ENCODE data around the gene CDH13.

CDH13 gene

DNA sequence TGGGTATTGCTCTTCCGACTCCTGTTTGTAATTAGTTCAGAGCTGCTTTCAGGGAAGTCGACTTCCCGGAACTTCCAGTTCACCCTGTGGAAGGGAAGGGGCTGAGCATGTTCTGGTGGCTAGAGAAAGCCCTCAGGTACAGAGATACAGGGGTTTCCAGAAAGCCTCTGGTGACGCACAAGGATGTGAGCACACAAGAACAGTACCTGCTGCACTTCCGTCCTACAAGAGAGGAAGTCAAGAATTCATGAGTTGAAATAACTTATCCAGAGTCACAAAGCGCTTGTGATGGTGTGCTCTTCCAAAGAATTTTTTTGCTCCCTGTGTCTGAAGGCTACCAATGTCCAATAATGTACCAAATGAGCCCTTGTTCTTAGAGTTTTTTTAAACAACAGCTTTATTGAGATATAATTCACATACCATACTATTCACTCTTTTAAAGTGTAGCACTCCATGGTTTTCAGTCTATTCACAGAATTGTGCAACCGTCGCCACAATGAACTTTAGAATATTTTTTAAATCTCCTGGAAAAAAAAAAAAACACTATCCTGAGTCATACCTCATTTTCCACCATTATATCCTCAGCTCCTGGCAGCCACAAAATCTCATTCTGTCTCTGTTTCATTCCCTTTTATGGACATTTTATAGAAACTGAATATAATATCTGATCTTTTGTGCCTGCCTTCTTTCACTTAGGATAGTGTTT lies 327.6 kb downstream of the CDH13 start:
- DNase-seq (ENCODE audit: low spot score), result no peak

DNA sequence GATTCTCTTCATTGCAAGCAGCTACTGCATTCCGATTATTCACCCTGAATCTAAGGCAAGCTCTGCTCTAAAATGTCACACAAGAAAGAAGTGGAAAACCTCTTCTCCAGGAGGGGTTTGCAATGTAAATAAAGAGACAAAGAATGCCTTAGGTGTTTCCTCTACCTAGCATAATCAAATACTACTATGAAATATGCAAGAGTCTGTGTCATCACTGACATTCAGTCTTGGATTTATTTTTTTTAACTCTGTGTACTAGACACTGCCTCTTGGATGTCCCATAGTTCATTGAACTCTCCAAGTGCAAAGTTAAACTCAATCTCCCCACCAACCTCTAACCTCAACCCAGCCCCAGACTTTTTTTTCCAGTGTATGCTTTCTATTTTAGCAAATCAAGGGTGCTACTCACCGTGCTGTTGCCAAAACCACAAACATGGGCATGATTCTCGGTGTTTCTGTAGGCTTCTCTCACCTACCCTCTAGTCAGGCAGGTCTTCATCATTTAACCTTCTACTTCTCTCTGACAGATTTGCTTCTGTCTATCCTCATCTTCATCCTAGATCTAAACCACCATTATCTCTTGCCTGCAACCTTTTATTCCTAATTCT lies 329.1 kb downstream of the CDH13 start:
- no peak for DNase-seq (ENCODE audit: low spot score)

DNA sequence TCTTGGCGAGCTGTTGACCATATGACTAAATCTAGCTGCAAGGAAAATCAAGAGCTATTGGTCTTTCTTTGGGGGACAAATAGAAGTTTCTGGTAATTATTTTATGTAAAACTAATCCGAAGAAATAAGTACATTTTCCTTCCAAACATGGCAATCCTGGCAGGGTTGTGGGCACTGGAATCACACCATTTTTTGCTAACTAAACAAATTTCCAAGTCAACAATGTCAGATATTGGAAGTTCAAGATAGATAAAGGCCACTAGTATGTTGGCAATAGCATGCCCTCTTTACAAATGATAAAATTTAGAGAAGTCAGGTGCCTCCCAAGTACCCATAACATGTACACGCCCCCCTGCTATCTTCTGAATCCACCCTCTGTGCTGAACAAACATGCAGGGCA lies 330.4 kb downstream of the CDH13 start:
- no peak for DNase-seq (ENCODE audit: low spot score)

DNA sequence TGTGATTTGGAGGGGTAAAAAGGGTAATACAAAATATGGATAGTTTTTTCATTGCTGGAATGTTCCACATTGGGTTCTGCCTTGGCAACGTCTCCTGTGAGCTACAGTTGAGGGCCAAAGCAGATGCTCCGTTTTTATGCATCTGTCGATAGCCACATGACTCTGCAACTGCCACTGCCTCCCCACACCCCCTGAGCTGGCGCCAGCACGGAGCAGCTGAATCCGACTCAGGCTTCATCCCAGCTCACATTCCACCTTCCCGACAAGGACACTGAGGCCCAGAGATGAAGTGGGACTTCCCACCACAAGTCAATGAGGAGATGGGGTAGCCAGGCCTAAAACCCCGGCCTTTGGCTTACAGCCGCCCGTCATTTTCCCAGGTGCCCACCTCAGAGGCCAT lies 334.1 kb downstream of the CDH13 start:
- DNase-seq (ENCODE audit: low spot score), result no peak

DNA sequence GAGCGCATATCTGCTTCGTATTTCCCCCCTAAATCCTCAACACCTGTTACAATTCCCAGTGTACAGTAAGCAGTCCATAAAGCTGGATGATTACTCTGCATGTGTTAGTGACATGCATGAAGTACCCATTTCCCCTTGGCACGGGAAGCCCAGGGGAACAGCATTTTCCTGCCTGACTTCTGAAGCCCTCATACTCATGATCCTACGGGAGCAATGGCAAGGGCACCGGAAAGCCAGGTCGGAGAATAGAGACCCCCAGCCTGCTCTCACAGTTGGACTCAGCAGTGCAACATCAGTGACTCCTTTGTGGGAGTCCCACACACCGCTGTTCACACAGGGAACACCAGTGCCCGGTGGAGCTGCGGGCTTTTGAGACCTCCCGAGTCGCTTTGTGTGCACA lies 336.9 kb downstream of the CDH13 start:
- DNase-seq (ENCODE audit: low spot score), result no peak

DNA sequence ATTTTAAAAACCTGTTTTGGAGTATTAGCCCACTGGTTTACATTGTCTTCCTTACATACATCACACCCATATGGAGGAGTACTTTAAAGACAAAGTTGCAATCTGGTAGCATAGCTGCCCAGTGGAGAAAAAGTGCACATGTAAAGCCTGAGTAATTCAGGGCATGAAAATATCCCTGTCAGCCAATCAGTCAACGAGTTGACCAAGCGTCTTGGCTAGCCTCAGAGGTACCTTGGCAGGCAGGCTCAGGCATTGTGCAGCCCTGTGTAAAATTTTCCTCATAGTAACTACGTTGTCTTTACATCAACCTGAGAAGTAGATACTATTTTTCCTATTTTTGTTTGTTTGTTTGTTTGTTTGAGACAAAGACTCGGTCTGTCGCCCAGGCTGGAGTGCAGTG lies 339.0 kb downstream of the CDH13 start:
- no peak for DNase-seq (ENCODE audit: low spot score)

DNA sequence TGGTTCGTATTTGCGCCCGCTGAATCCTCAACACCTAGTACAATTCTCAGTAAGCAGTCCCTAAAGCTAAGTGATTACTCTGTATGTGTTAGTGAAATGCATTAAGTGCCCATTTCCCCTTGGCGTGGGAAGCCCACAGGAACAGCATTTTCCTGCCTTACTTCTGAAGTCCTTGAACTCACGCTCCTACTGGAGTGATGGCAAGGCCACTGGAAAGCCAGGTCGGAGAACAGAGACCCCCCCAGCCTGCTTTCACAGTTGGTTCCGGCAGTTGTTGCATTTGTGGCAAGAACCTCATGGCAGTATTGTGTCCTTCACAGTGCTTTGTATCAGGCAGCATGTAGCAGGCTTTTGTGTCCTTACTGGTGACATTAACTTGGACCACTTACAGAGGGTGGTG lies 340.7 kb downstream of the CDH13 start:
- DNase-seq (ENCODE audit: low spot score), result no peak

DNA sequence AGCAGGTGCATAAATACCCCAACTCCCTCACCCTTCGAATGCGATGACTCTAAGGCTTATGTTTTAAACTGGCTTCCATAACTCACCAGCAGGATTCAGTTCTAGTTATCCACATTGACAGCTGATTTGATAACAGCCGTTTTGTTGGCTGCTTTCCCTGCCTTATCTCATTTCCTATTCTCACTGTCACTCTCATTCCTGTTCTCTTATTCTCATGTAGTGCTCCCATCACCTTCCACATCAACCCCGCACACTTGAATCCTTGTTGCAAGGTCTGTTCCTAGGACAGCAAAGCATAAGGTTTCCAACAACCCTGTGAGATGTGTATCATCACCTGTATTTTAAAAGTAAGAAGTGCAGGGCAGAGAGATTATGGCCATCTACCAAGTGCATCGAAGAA lies 344.4 kb downstream of the CDH13 start:
- DNase-seq (ENCODE audit: low spot score), result no peak

DNA sequence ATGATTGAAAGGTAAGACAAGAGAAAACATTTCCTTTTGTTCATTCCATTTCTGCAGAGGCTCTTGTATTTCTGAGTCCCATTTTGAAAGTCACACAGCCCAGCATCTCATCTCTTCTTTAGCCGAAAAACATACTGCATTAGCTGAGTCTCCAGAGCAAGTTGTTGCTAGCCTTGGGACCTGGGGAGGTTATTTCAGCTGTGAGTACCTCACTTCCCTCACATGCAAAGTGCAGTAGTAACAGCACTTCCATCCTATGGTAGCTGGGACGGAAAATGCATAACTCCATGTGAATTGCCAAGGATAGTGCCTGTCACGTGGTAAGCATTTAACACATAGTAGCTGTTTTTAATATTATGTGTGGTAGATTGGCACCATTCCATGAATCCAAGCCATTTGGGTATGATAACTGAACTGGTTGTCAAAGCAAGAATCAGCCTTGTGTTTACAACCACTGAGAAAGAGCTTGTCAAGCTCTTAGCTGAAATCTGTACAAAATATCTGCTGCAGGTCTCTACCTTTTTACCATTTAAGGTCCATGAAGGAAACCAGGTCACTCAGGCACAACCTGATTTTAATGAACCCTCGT lies 345.7 kb downstream of the CDH13 start:
- no peak for DNase-seq (ENCODE audit: low spot score)

DNA sequence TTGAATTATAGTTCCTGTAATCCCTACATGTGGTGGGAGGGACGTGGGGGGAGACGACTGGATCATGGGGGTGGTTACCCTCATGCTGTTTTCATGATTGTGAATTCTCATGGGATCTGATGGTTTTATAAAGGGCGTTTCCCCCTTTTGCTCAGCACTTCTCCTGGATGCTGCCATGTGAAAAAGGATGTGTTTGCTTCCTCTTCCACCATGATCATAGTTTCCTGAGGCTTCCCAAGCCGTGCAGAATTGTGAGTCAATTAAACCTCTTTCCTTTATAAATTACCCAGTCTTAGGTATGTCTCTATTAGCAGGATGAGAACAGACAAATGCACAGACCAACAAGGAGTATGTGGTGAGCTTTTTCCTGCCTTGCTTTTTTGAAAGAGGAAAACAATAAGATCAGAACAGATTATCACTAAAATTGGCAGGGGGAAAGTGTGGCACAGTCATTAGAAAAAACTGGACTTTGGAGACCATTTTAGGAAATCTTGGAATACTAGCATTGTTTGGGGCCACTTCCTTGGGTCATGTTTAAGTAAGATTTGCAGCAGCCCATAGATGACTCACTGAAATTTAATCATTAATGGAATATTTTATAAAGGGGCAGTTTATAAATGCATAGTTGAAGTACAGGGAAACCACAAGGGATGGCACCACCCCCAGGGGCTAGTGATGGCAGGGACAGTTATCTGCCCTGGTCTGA lies 352.8 kb downstream of the CDH13 start:
- DNase-seq (ENCODE audit: low spot score), result no peak

DNA sequence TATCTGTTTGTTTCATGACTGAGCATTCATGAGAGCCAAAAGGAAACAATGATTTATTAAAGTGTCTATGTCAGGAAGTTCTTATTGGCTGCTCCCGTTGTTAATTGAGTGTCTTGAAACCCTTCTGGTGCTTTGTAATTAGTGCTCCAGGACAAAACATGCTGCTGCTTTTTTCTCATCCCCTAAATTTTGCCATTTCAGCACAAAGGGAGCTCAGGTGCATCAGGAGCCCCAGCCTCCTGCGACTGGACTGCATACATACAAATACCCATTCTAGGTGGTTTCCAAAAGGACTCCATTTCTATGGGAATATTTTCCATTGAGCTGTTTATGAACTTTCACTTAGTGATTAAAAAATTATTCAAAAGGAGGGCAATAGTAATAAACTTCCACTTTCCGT lies 354.0 kb downstream of the CDH13 start:
- DNase-seq (ENCODE audit: low spot score), result no peak

DNA sequence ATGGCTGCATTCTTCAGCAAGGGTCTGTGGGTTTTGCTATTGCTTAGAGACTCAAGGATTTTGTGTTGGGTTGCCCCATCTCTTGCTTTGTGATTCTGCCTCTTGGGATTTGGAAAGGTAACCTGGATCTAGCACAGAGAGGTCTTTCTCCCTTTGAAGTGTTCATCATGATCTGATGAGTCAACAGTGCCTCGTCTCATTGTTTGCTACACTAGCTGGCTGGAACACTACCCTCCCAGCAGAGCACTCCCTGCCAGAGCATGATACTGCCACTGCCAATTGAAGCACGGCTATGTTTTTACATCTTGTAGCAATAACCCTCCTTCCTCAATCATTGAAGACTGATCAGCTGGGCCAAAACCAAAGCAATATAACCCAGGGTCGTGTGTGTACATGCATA lies 361.0 kb downstream of the CDH13 start:
- no peak for DNase-seq (ENCODE audit: low spot score)

DNA sequence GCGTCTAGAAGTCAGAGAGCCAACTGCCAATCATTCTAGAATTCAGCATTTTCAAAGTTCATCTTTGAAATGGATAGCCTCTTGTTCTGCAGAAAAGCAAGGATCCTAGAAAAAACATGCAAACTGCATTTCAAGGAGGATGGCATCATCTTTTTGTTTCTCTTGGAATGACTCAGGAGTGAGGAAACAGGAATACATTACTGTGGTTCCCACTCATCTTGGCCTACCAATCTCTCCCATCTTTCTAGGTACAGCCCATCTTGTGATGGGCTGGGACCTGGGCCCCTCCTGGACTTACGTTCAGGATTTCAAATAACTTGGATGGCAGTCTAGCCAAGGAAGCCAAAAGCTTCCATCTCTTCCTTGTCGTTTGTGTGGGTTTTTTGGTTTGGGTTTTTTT lies 363.4 kb downstream of the CDH13 start:
- no peak for DNase-seq (ENCODE audit: low spot score)

DNA sequence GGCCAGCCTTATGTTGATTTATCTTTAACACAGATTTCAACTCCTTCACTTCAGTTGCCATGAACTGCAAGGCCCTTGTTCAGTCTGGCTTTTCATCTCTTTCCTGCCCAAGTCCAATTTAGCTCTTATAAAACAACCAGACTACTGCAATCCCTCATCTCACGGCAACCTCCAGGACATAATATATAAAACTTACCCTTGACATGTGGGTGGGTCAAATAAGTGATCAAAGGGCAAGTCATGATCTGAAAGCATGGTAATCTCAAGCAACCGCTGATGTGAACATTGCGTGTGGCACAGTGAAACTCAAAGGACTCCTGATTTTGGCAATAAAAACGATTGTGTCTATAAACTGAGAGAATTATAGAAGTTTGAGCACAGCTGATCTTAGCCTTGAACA lies 364.6 kb downstream of the CDH13 start:
- DNase-seq (ENCODE audit: low spot score), result no peak

DNA sequence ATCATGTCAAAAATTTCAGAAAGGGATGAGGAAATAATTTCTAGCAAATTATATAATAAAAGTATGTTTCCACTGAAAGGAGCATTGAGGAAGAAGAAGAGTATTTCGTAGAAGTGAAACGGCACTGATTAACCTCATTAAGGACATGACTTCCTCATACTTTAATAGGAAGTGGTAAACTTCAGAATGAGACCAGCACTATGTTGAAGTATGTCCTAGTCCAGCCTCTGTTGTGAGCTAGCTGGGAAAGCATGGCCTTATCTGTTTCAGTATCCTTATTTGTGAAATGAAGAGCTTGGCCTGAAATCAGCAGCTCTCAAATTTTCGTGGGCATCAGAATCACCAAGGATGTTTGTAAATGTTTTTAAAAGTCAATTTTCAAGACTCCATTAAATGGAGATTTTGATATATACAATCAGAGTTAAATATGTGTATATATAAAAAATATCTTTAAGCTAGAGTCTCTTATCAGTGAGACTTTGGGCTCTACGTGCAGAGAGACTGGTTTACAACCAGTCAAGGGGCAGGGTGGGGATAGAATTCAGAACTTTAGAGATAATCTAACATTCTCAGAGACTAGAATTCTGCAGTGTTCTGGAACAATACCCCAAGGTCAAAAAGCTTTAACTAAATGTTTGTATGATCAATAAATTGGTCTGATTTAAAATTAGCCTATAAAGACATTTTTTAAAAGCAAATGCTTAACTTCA lies 365.4 kb downstream of the CDH13 start:
- no peak for DNase-seq (ENCODE audit: low spot score)

DNA sequence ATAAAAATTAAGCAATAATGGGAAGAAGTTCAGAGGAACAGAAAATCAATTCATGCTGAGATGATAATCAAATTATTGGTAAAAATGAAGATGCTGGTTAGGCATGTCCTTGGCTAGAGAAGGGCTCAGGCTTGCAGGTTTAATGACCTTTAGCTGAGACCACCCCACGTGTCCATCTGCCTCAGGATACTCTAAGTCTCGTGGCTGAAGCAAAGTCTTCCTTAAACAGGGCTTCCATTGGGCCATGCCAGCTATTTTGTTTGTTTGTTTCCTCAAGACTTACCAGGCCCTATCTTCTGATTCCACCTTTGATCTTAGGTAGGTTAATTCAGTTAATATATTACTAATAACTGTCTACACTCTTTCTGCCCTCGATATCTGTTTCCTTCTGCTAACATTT lies 366.0 kb downstream of the CDH13 start:
- DNase-seq (ENCODE audit: low spot score), result no peak

DNA sequence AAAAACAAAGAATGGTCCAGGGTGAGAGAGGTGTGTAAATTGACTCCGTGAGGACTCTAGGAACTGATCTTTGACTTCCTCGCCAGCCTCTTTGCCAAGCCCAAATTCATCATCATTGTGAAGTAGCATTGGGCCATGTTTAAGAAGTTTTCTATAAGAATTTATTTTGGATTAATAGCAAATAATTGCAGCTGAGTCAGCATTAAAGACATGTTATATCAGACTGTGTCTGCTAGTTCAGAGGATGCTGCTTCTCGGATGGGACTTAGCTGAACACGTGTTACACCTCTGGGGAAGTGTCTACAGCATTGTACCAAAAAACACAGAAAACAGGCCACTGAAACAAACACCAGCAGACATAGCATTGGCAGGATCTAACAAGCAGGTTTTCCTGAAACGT lies 366.6 kb downstream of the CDH13 start:
- no peak for DNase-seq (ENCODE audit: low spot score)

DNA sequence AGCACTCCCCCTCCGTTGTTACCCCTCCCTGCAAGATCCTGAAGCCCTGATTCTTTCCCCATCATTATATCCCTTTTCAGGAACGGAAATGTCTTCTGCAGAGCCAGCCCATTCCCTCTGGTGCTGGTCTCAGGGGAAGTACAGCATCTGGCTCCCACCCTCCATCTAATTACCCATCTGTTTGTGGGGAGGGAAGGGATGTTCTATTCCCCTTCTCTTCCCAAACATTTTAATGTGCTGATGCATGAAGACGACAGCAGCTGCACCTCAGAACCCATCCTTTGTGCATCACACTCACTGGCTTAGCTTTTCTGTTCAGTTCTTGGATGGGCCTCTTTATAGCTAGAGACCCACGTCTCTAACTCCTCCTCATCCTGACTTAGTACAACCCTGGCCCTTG lies 367.2 kb downstream of the CDH13 start:
- DNase-seq (ENCODE audit: low spot score), result no peak

DNA sequence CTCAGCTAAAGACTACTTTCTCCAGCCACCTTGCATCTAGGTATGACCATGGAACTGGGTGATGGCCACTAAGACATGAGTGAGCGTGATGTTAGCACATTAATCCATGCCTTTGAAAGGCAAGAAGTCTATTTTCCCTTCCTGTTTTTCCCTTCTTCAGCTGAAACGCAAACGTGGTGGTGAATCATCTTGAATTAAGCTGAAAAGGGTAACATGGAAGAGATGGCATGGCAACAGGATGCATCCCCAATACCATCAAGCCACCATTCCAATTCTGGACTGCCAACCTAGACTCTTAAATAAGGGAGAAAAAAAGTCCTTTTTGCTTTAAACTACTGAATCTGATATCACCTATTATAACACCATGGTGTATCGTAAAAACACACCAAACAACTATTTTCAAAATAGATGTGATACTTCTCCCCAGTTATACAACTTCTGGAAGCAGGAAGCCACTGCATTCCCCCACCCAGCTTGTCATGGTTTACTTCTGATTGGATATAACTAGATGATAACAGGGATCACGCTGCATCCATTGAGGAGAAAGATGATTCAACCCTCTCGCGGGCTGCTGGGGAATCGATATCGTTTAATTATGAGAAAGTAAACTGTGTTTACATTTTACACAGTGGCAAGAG lies 368.6 kb downstream of the CDH13 start:
- no peak for DNase-seq (ENCODE audit: low spot score)

DNA sequence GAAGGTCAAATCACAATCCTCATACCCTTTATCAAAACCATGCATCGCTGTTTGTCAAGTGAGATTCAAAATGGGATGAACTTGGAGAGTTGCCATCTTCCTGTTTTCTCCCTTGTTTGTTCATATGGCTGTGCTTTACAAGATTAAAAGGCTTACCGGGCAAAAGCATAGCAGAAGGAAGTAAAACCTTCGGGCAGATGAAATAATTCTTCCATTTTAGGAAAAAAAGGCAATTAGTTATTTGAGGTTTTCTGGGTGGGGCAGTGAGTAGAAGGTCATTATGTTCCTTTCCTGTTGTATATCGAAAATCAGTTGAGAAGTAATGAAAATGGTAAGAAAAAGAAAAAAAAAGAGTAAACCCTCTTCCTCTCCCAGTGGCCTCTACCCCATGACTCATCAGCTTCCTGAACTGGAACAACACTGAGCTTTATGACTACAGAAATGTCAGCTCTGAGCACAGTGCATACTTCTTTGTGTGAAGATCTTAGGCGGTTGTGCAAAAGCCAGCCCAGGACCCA lies 369.2 kb downstream of the CDH13 start:
- peak; percentile 0 for DNase-seq (ENCODE audit: low spot score)

DNA sequence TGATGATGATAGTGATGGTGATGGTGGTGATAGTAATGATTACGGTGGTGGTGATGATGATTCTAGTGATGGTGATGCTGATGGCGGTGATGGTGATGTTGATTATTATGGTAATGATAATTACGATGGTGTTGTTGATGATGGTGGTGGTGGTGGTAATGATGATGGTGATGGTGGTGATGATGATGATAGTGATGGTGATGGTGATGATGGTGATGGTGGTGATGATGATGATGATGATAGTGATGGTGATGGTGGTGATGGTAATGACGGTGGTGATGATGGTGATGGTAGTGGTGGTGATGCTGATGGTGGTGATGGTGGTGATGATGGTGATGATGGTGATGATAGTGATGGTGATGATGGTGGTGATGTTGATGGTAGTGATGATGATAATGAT lies 370.0 kb downstream of the CDH13 start:
- DNase-seq (ENCODE audit: low spot score), result no peak

DNA sequence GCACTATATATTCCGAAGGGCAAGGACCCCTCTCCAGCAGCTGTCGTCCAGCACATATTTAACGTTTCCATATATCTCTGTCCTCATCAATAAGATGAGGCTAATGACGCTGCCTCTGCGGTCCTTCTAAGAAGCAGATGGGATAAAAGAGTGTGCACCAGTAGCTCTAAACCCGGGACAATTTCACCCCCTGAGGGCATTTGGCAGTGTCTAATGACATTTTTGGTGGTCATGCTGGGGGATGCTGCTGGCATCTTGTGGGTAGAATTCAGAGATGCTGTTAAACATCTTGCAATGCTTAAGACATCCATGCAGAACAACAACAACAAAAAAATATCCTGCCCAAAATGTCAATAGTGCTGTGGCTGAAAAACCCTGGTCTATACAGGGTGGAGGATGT lies 372.9 kb downstream of the CDH13 start:
- no peak for DNase-seq (ENCODE audit: low spot score)
